Iris pigment epithelial cell (primary cell): ENCODE data around the gene SLC16A8.

ENCODE experiments used
- DNase-seq: peaks from one replicate; pipeline ENCODE4 v3.0.0-alpha.2; 2011; ENCODE audit warnings: low read depth

The SLC16A8 gene

DNA sequence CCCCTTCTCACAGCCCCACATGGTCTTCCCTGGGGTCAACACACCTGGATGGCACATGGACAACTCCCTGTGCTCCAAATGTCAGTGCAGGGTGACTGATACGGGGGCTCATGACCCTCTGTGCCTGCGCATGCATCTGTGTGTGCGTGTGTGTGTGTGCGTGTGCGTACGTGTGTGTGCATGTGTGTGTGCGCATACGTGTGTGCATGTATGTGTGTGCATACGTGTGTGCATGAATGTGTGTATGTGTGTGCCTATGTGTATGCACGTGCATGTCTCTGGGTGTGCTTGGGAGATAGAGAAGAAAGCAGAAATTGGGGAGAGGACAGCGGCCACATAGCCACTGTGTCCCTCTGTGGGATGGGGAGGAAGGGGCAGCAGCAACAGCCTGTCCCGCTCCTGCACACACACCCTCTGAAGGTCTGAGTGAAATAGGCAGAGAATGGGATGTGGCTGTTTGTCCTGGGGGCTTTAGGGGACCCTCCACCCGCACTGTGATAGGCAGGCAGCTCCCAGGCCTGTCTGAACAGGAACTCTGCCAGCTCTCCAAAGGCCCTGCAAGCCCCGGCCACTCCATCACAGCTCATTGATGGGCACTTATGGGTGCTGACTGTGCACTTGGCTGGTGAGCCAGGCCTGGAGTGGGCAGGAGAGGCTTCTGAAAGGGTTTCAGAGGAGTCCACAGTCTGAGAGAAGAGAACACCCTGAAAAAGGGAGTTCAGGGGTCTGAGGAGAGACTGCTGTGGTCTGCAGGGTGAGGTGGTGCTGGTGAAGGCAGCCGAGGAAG lies 55.4 kb downstream of the SLC16A8 start:
- DNase-seq: no peak
